ENCODE results near the gene COX8A.

COX8A gene

GRCh38 chr11:64023712-64024710, 49.6 kb downstream of the COX8A start:
- no peak for TF ChIP-seq EZH2phosphoT487 (IDR thresholded peaks at IDR 0.05; ENCODE audit: borderline replicate concordance)
- TF ChIP-seq, protein P1, sequence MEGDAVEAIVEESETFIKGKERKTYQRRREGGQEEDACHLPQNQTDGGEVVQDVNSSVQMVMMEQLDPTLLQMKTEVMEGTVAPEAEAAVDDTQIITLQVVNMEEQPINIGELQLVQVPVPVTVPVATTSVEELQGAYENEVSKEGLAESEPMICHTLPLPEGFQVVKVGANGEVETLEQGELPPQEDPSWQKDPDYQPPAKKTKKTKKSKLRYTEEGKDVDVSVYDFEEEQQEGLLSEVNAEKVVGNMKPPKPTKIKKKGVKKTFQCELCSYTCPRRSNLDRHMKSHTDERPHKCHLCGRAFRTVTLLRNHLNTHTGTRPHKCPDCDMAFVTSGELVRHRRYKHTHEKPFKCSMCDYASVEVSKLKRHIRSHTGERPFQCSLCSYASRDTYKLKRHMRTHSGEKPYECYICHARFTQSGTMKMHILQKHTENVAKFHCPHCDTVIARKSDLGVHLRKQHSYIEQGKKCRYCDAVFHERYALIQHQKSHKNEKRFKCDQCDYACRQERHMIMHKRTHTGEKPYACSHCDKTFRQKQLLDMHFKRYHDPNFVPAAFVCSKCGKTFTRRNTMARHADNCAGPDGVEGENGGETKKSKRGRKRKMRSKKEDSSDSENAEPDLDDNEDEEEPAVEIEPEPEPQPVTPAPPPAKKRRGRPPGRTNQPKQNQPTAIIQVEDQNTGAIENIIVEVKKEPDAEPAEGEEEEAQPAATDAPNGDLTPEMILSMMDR (conservative IDR thresholded peaks at IDR 0.05; ENCODE audit: low read length) = no peak
- H3K36me3 ChIP-seq (ENCODE audit: insufficient read depth, low read length) = no peaks in the 10 kb centered on the region
- H3K4me1 ChIP-seq (ENCODE audit: insufficient read depth, low read length, poor library complexity, severe bottlenecking) = peaks cover 6% of the 10 kb centered on the region
- H3K9me2 ChIP-seq (replicated peaks; ENCODE audit: low read depth, low read length) = no peaks in the 10 kb centered on the region
- H4K20me1 ChIP-seq (ENCODE audit: insufficient read depth, low read length, poor library complexity, severe bottlenecking) = no peaks in the 10 kb centered on the region
- H3F3A ChIP-seq (ENCODE audit: low read depth) = no peaks in the 10 kb centered on the region
- no peak overlapping the region for H2AFZ ChIP-seq (ENCODE audit: low read length)
- no peaks in the 10 kb centered on the region for H3K79me2 ChIP-seq (ENCODE audit: insufficient read depth, low read length)
- no peak overlapping the region for H3K9ac ChIP-seq (ENCODE audit: low read depth, low read length, poor library complexity, severe bottlenecking)
- no peak overlapping the region for H3K4me3 ChIP-seq (ENCODE audit: low read length, poor library complexity, severe bottlenecking)
- H3K4me2 ChIP-seq (ENCODE audit: low read depth, low read length, poor library complexity, severe bottlenecking) = no peak overlapping the region
- H3K9me3 ChIP-seq (ENCODE audit: insufficient read depth, low read depth, low read length) = no peaks in the 10 kb centered on the region
- H3K27me3 ChIP-seq (ENCODE audit: insufficient read depth, low read length, poor library complexity, severe bottlenecking) = no peaks in the 10 kb centered on the region

- H2AFZ ChIP-seq (ENCODE audit: low read length) = no peak overlapping the region
- H4K20me1 ChIP-seq (ENCODE audit: insufficient read depth, low read length, poor library complexity, severe bottlenecking) = no peaks in the 10 kb centered on the region
Observed at GRCh38 chr11:64025205-64025604, 50.8 kb downstream of the COX8A start.

More at GRCh38 chr11:64025205-64025604, 50.8 kb downstream of the COX8A start:
- H3K4me2 ChIP-seq (ENCODE audit: low read depth, low read length, poor library complexity, severe bottlenecking) = no peak overlapping the region
- no peaks in the 10 kb centered on the region for H3F3A ChIP-seq (ENCODE audit: low read depth)
- no peak overlapping the region for H3K4me3 ChIP-seq (ENCODE audit: low read length, poor library complexity, severe bottlenecking)
- H3K9ac ChIP-seq (ENCODE audit: low read depth, low read length, poor library complexity, severe bottlenecking) = no peak overlapping the region
- H3K4me1 ChIP-seq (ENCODE audit: insufficient read depth, low read length, poor library complexity, severe bottlenecking) = peaks cover 6% of the 10 kb centered on the region
- no peaks in the 10 kb centered on the region for H3K36me3 ChIP-seq (ENCODE audit: insufficient read depth, low read length)
- no peaks in the 10 kb centered on the region for H3K27me3 ChIP-seq (ENCODE audit: insufficient read depth, low read length, poor library complexity, severe bottlenecking)
- no peak for TF ChIP-seq EZH2phosphoT487 (IDR thresholded peaks at IDR 0.05; ENCODE audit: borderline replicate concordance)
- TF ChIP-seq, protein P1 (conservative IDR thresholded peaks at IDR 0.05; ENCODE audit: low read length) = no peak
- no peaks in the 10 kb centered on the region for H3K9me2 ChIP-seq (replicated peaks; ENCODE audit: low read depth, low read length)
- H3K9me3 ChIP-seq (ENCODE audit: insufficient read depth, low read depth, low read length) = no peaks in the 10 kb centered on the region
- no peaks in the 10 kb centered on the region for H3K79me2 ChIP-seq (ENCODE audit: insufficient read depth, low read length)
